Smooth muscle cell (in vitro differentiated cells): Measurements from ENCODE around the gene RPS5. TPM values are rescaled to one million over a fixed set of nuclear protein-coding genes. Genes with fewer than 3 reads are reported as not detected.

Source experiments
- DNase-seq: peaks from one replicate; lab custom pipeline; 2025; ENCODE audit not compliant: unreplicated experiment; lab: John Stamatoyannopoulos, UW
- H2AFZ ChIP-seq: fragments of 200-600 bp; sonication (generic); 2 replicates; pipeline ENCODE4 v1.6.0; 2016; ENCODE audit warnings: antibody characterized with exemption, low read depth, mild to moderate bottlenecking
- H3F3A ChIP-seq: fragments of 200-600 bp; sonication (generic); 2 replicates; pipeline ENCODE4 v1.6.0; 2017; ENCODE audit warnings: antibody characterized with exemption, low read depth
- H3K27ac ChIP-seq: fragments of 200-600 bp; sonication (generic); 2 replicates; pipeline ENCODE4 v1.5.1; 2016; ENCODE audit warnings: low read depth, mild to moderate bottlenecking
- H3K27me3 ChIP-seq: fragments of 200-600 bp; sonication (generic); 2 replicates; pipeline ENCODE4 v1.6.1; 2016; ENCODE audit warnings: low read depth, mild to moderate bottlenecking
- H3K36me3 ChIP-seq: fragments of 200-600 bp; sonication (generic); 2 replicates; pipeline ENCODE4 v1.5.1; 2016; ENCODE audit warnings: low read depth
- H3K4me1 ChIP-seq: fragments of 200-600 bp; sonication (generic); 2 replicates; pipeline ENCODE4 v1.5.1; 2016; ENCODE audit warnings: low read depth
- H3K4me2 ChIP-seq: fragments of 200-600 bp; sonication (generic); 2 replicates; pipeline ENCODE4 v1.6.0; 2016; ENCODE audit warnings: mild to moderate bottlenecking
- H3K4me3 ChIP-seq: fragments of 200-600 bp; sonication (generic); 2 replicates; pipeline ENCODE4 v1.5.1; 2016; ENCODE audit warnings: mild to moderate bottlenecking
- H3K79me2 ChIP-seq: fragments of 200-600 bp; sonication (generic); 2 replicates; pipeline ENCODE4 v1.6.0; 2016; ENCODE audit warnings: low read depth, mild to moderate bottlenecking
- H3K9ac ChIP-seq: fragments of 200-600 bp; sonication (generic); 2 replicates; pipeline ENCODE4 v1.6.0; 2016; ENCODE audit warnings: low read depth
- H3K9me3 ChIP-seq: fragments of 200-600 bp; sonication (generic); replicated peaks from 2 replicates; pipeline ENCODE4 v1.5.1; 2016; ENCODE audit warnings: low read depth
- H4K20me1 ChIP-seq: fragments of 200-600 bp; sonication (generic); 2 replicates; pipeline ENCODE4 v1.6.0; 2016; ENCODE audit warnings: low read depth
- CTCF ChIP-seq: fragments of 200-600 bp; sonication (generic); IDR thresholded peaks from 2 replicates; pipeline ENCODE4 v1.5.1; 2017; ENCODE audit warnings: borderline replicate concordance, mild to moderate bottlenecking, antibody characterized with exemption; ENCODE audit not compliant: insufficient read depth, poor library complexity, severe bottlenecking
- WGBS: methylation state at CpG from one replicate; pipeline ENCODE4 v1.1.7; 2016; ENCODE audit warnings: low lambda C conversion rate; 5-methylcytosine and 5-hydroxymethylcytosine counted together
- polyA plus RNA-seq: library from polyadenylated mRNA; unstranded; fragments of >200 nt; fragmentation: Nextera tagmentation; extraction: Ambion mirVana; gene quantifications from 2 replicates; pipeline ENCODE4 v1.2.1, GENCODE V29; 2016
- total RNA-seq: library from RNA; depleted of rRNA; stranded (reverse); fragments of >200 nt; gene quantifications from 2 replicates; pipeline ENCODE4 v1.2.3, GENCODE V29; 2014

The RPS5 gene
- total and polyA plus RNA-seq, 2 experiments from 2014 or later: 684 to 1,773 TPM

GRCh38 chr19:58367698-58368454 is 19.2 kb upstream of the RPS5 start:
- Histone ChIP-seq H2AFZ (no peak overlapping the region), H3K79me2 (no peaks in the 10 kb centered on the region), H3F3A (no peaks in the 10 kb centered on the region), H3K27me3 (no peaks in the 10 kb centered on the region), H3K4me3 (no peak overlapping the region), H3K36me3 (no peaks in the 10 kb centered on the region), H3K4me1 (no peaks in the 10 kb centered on the region), H3K9ac (no peak overlapping the region), H3K9me3 (no peaks in the 10 kb centered on the region), H4K20me1 (no peaks in the 10 kb centered on the region), H3K27ac (no peak overlapping the region), H3K4me2 (no peak overlapping the region)
- DNase-seq: no peak
- TF ChIP-seq CTCF: no peak
- 97% methylated on average over 97 of the region's 106 CpGs for WGBS

GRCh38 chr19:58368561-58369360 is 18.3 kb upstream of the RPS5 start:
- H3F3A ChIP-seq: no peaks in the 10 kb centered on the region
- H3K27ac ChIP-seq: no peak overlapping the region
- no peaks in the 10 kb centered on the region for H3K36me3 ChIP-seq
- no peak overlapping the region for H3K4me3 ChIP-seq
- no peak for DNase-seq
- H4K20me1 ChIP-seq: no peaks in the 10 kb centered on the region
- no peak overlapping the region for H3K4me2 ChIP-seq
- TF ChIP-seq CTCF: no peak
- no peaks in the 10 kb centered on the region for H3K79me2 ChIP-seq
- H3K4me1 ChIP-seq: no peaks in the 10 kb centered on the region
- H3K9me3 ChIP-seq: no peaks in the 10 kb centered on the region
- no peak overlapping the region for H2AFZ ChIP-seq
- no peak overlapping the region for H3K9ac ChIP-seq
- no peaks in the 10 kb centered on the region for H3K27me3 ChIP-seq
- WGBS: 97% methylated on average over 59 of the region's 68 CpGs

GRCh38 chr19:58372311-58373133 is 14.5 kb upstream of the RPS5 start:
- Histone ChIP-seq H3K79me2 (no peaks in the 10 kb centered on the region), H3K9ac (no peak overlapping the region), H3K27ac (no peak overlapping the region), H3K27me3 (no peaks in the 10 kb centered on the region), H4K20me1 (no peaks in the 10 kb centered on the region), H3K4me2 (no peak overlapping the region), H2AFZ (no peak overlapping the region), H3K9me3 (no peaks in the 10 kb centered on the region), H3F3A (no peaks in the 10 kb centered on the region), H3K4me1 (no peaks in the 10 kb centered on the region), H3K36me3 (no peaks in the 10 kb centered on the region), H3K4me3 (no peak overlapping the region)
- 76% methylated on average over 15 of the region's 15 CpGs for WGBS
- no peak for DNase-seq
- no peak for TF ChIP-seq CTCF
